RKO (cell line): ENCODE results near the gene SARNP.

Experiments used
- DNase-seq: peaks from one replicate; pipeline ENCODE4 v3.0.0-alpha.2; 2016; ENCODE audit warnings: low spot score

The SARNP gene

GRCh38 chr12:55707841-55708694 lies 109.5 kb downstream of the SARNP start, which contains the start of gene ITGA7:
Gene ITGA7 (minus strand): TSS chr12:55707904. CDS start chr12:55707682, 222 bp downstream.
- DNase-seq: no peak
